Measurements from ENCODE around the gene HES5.

DNA sequence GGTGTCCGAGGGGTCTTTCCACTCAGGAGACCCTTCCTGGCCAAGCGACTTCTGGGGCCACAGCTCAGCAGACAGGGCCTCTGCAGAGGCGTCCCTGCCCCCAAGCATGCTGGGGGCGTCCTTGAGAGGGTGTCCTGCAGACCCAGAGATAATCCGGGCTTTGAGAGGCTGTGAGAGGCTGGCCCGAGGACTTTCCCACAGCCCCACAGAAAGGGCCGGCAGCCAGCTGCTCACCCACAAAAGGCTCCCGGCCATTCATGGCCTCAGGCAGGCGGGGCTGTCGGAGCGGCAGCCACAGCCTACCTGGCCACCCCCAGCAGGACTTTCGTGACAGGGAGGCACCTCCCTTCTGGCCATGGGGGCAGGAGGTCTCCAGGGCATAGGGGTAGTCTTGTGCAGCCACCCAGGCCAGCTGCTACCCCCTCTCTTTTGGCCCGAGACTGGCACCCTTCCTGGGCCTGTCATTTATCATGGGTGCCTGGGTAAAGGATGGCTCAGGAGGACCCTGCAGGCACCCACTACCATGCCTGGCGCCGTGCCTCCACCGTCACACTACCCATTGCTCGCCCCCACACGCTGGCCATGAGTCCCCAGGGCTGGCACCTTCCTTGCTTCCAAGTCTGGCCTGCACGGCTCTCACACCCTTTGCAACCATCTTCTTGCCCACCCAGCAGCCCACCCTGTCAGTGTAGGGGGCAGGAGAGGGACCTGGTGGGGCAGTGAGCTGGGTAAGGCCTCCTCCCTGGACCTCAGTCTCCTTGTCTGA is 15.0 kb upstream of the HES5 start:
- TF ChIP-seq, protein P1, sequence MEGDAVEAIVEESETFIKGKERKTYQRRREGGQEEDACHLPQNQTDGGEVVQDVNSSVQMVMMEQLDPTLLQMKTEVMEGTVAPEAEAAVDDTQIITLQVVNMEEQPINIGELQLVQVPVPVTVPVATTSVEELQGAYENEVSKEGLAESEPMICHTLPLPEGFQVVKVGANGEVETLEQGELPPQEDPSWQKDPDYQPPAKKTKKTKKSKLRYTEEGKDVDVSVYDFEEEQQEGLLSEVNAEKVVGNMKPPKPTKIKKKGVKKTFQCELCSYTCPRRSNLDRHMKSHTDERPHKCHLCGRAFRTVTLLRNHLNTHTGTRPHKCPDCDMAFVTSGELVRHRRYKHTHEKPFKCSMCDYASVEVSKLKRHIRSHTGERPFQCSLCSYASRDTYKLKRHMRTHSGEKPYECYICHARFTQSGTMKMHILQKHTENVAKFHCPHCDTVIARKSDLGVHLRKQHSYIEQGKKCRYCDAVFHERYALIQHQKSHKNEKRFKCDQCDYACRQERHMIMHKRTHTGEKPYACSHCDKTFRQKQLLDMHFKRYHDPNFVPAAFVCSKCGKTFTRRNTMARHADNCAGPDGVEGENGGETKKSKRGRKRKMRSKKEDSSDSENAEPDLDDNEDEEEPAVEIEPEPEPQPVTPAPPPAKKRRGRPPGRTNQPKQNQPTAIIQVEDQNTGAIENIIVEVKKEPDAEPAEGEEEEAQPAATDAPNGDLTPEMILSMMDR (optimal IDR thresholded peaks at IDR 0.05 in 1 of 3, IDR thresholded peaks at IDR 0.05 in 1 of 3, conservative IDR thresholded peaks at IDR 0.05 in 1 of 3; ENCODE audit: extremely low read depth in 1 of 3, insufficient read depth in 2 of 3, low read length in 3 of 3) = no peak
- TF ChIP-seq EZH2 (IDR thresholded peaks at IDR 0.05; ENCODE audit: low read length) = no peak

All from keratinocyte (primary cell).